Measurements from ENCODE around the gene CASQ2. TPM values are rescaled to one million over a fixed set of nuclear protein-coding genes. Genes with fewer than 3 reads are reported as not detected.

CASQ2 gene
- polyA plus RNA-seq, 1 experiment, result not detected

DNA sequence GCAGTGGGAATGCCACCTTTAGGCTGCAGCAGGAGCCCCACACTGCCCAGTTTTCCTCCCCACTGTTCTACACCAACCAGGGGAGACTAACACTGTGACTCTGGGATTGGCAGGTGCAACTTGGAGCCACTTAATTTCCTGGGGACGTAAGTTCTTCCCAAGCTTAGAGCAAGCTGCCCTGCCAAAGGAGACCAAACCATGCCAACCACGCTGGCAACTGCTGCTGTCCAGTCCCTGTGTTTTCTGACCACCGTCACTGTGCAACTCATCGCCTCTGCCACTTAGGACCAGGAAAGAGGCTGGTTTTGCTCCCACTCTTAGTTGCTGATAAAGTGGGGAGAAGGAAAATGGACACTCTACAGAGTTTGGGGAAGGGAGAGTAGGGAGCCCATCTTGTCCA, 76.3 kb downstream of the CASQ2 start:
- no peaks in the 10 kb centered on the region for H3K9me3 ChIP-seq (ENCODE audit: control insufficient read depth, insufficient read depth, low read length)
- H3K4me3 ChIP-seq (ENCODE audit: low read depth, low read length), result no peak overlapping the region
- H3K27ac ChIP-seq (ENCODE audit: low read depth, low read length), result no peak overlapping the region
- no peak for DNase-seq (ENCODE audit: low read depth, low spot score)
- H3K27me3 ChIP-seq (ENCODE audit: control insufficient read depth, insufficient read depth, low read length), result peaks cover 3% of the 10 kb centered on the region
- ChIA-PET CTCF (interaction anchor here (0.7 to 3.8 kb wide), 2 partner anchors 14 to 72 kb away, joined by 3 to 39 read pairs; no protein-coding TSS in a partner anchor), POLR2A (no interaction called here)
- TF ChIP-seq, protein P1, sequence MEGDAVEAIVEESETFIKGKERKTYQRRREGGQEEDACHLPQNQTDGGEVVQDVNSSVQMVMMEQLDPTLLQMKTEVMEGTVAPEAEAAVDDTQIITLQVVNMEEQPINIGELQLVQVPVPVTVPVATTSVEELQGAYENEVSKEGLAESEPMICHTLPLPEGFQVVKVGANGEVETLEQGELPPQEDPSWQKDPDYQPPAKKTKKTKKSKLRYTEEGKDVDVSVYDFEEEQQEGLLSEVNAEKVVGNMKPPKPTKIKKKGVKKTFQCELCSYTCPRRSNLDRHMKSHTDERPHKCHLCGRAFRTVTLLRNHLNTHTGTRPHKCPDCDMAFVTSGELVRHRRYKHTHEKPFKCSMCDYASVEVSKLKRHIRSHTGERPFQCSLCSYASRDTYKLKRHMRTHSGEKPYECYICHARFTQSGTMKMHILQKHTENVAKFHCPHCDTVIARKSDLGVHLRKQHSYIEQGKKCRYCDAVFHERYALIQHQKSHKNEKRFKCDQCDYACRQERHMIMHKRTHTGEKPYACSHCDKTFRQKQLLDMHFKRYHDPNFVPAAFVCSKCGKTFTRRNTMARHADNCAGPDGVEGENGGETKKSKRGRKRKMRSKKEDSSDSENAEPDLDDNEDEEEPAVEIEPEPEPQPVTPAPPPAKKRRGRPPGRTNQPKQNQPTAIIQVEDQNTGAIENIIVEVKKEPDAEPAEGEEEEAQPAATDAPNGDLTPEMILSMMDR (IDR thresholded peaks at IDR 0.05; ENCODE audit: low read depth, low read length), result no peak

DNA sequence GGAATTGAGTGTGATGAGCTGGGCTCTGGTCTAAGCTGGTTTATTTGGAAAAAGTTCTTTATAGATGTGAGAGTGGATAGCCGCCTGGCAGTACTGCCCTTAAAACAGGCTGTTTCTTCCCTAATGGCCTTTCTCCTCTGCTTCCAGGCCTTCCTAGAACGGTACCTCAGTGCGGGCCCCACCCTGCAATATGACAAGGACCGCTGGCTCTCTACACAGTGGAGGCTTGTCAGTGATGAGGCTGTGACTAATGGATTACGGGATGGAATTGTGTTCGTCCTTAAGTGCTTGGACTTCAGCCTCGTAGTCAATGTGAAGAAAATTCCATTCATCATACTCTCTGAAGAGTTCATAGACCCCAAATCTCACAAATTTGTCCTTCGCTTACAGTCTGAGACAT, 77.5 kb downstream of the CASQ2 start:
- TF ChIP-seq, protein P1 (IDR thresholded peaks at IDR 0.05; ENCODE audit: low read depth, low read length), result no peak
- Histone ChIP-seq H3K4me3 (ENCODE audit: low read depth, low read length) (no peak overlapping the region), H3K9me3 (ENCODE audit: control insufficient read depth, insufficient read depth, low read length) (no peaks in the 10 kb centered on the region), H3K27me3 (ENCODE audit: control insufficient read depth, insufficient read depth, low read length) (no peaks in the 10 kb centered on the region), H3K27ac (ENCODE audit: low read depth, low read length) (no peak overlapping the region)
- POLR2A ChIA-PET, result no interaction called here
- CTCF ChIA-PET, result interaction anchor here (0.9 to 1.6 kb wide), 2 partner anchors 15 to 95 kb away, joined by 3 to 9 read pairs; no protein-coding TSS in a partner anchor
- no peak for DNase-seq (ENCODE audit: low read depth, low spot score)

DNA sequence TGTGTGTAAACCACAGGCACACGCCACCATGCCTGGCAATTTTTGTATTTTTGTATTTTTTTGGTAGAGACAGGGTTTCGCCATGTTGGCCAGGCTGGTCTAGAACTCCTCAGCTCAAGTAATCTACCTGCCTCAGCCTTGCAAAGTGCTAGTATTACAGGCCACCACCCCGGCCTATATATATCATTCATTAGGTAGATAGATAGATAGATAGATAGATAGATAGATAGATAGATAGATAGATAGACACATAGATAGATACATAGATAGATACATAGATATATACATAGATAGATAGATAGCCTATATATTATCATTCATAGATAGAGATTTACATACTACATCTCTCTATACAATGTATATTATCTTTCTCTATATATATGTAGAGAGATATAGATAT, 80.8 kb downstream of the CASQ2 start:
- TF ChIP-seq, protein P1 (IDR thresholded peaks at IDR 0.05; ENCODE audit: low read depth, low read length), result no peak
- CTCF ChIA-PET, result interaction anchor here (0.6 to 4.3 kb wide), 2 partner anchors 19 to 156 kb away, joined by 3 to 46 read pairs; no protein-coding TSS in a partner anchor
- POLR2A ChIA-PET, result no interaction called here
- no peaks in the 10 kb centered on the region for H3K9me3 ChIP-seq (ENCODE audit: control insufficient read depth, insufficient read depth, low read length)
- H3K4me3 ChIP-seq (ENCODE audit: low read depth, low read length), result no peak overlapping the region
- no peak for DNase-seq (ENCODE audit: low read depth, low spot score)
- no peaks in the 10 kb centered on the region for H3K27me3 ChIP-seq (ENCODE audit: control insufficient read depth, insufficient read depth, low read length)
- no peak overlapping the region for H3K27ac ChIP-seq (ENCODE audit: low read depth, low read length)

DNA sequence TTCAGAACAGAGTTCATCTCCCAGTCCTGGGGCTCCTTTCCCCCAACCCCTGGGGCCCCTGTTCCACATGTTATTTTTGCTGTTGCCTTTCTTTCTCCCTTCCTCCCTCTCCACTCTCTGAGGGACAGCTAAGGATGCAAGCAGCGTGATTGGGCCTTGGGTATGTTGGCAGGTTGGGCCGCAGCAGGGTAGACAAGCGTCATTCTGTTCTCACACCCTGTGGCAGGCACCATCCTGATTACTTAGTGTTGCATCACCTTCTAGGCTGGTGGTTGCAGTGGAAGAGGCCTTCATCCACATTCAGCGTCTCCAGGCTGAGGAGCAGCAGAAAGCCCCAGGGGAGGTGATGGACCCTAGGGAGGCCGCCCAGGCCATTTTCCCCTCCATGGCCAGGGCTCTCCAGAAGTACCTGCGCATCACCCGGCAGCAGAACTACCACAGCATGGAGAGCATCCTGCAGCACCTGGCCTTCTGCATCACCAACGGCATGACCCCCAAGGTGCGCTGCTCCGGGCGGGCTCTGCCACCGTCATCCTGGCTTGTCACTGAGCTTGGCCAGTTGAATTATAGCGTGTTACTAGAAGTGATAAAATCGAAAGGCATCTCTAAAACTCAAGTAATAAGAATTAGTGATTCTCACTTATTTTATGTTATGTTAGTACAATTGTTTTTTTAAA, 83.3 kb downstream of the CASQ2 start:
- no peaks in the 10 kb centered on the region for H3K9me3 ChIP-seq (ENCODE audit: control insufficient read depth, insufficient read depth, low read length)
- no peak overlapping the region for H3K4me3 ChIP-seq (ENCODE audit: low read depth, low read length)
- ChIA-PET POLR2A (no interaction called here), CTCF (interaction anchor here (4.3 kb wide), 1 partner anchor 21 kb away, joined by 46 read pairs; no protein-coding TSS in a partner anchor)
- no peak for DNase-seq (ENCODE audit: low read depth, low spot score)
- H3K27me3 ChIP-seq (ENCODE audit: control insufficient read depth, insufficient read depth, low read length), result no peaks in the 10 kb centered on the region
- TF ChIP-seq, protein P1 (IDR thresholded peaks at IDR 0.05; ENCODE audit: low read depth, low read length), result no peak
- no peak overlapping the region for H3K27ac ChIP-seq (ENCODE audit: low read depth, low read length)

DNA sequence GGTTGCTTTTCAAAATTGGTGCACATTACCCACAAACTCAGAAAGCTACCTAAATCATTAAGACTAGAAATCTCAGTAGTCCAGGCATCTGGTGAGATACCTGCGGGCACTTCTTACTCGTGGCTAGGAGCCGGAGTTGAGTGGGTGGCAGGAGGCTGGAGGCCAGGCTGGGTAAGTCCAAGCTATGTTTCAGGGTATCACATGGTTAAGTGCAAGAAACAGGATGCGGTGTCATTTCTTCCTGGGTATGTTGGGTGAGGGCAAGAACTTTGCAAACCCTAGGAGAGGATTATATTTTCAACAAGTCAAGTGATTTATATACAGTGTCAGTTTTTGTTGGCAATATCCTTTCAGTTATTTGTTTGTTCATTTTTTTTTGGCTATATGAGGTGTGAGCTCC, 85.7 kb downstream of the CASQ2 start:
- DNase-seq (ENCODE audit: low read depth, low spot score), result no peak
- H3K27ac ChIP-seq (ENCODE audit: low read depth, low read length), result no peak overlapping the region
- ChIA-PET CTCF (interaction anchor here (2.6 kb wide), 1 partner anchor 24 kb away, joined by 28 read pairs; no protein-coding TSS in a partner anchor), POLR2A (no interaction called here)
- TF ChIP-seq, protein P1 (IDR thresholded peaks at IDR 0.05; ENCODE audit: low read depth, low read length), result no peak
- no peaks in the 10 kb centered on the region for H3K27me3 ChIP-seq (ENCODE audit: control insufficient read depth, insufficient read depth, low read length)
- no peaks in the 10 kb centered on the region for H3K9me3 ChIP-seq (ENCODE audit: control insufficient read depth, insufficient read depth, low read length)
- H3K4me3 ChIP-seq (ENCODE audit: low read depth, low read length), result no peak overlapping the region

All from AG04450 (cell line).